Measurements from ENCODE around the gene SLC5A11.
"Not testable (repeated sequence)": the region's sequence is repeated elsewhere in the genome, so short reads cannot be mapped to it uniquely, and the experiment has no call there.

The SLC5A11 gene

DNA sequence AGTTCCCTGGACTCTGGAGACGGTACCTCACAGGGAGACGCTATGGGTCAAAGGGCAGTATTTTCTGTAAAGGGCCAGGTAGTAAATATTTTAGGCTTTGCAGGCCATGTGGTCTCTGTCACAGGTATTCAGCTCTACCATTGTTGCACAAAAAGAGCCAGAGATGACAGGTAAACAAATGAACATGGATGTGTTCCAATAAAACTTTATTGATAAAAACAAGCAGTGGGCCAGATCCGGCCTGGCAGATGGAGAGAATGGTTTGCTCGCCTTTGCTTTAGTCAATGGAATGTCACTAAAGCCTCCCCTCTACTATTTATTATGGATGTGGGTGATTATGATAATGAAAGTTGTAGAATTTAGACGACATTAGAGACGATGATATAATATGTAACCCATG, 8.9 kb upstream of the SLC5A11 start:
- DNase-seq (ENCODE audit: low read depth), result no peak

DNA sequence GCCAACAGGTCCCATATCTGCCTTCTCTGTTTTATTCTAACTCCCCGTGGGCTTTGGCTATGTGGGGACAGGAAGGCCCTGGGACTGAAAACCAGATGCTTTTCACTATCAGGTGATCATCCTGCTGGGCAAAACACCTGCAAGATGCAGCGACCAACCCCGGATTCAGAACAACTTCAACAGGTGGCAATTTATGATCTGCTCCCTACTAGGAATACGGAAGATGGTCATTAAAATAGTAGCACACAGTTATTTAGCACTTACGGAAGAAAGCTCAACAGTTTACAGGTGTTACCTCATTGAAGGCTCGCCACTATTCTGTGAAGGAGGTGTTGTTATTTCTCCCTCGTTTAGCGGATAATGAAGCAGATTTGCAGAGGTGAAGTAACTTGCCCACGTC, 7.8 kb upstream of the SLC5A11 start:
- no peak for DNase-seq (ENCODE audit: low read depth)

DNA sequence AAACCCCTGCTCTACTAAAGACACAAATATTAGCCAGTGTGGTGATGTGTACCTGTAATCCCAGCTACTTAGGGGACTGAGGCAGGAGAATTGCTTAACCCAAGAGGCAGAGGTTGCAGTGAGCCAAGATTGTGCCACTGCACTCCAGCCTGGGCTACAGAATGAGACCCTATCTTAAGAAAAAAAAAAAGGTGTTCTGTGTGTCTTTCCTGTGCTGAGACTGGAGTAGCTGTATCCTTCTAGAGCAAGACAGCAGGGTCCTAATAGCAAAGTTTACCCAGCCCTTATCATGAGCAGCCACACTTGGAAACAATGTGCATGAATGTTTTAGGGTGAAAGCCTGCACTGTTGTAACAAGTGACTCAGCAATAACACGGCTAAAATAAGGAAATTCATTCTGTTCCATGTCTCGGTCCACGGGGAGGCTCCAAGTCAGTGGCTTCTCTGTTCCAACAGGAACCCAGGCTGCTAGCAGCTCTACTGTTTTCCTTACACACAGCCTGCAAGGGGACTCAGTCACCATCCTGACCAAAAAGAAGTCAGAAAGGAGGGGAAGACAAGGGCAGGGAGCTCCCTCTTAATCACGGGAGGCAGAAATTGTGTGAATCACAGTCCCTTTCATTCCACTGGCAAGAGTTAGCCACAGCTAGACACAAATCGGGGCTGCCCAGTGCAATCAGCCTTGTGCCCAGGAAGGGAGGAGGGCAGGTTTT, 7.1 kb upstream of the SLC5A11 start:
- DNase-seq (ENCODE audit: low read depth), result no peak

DNA sequence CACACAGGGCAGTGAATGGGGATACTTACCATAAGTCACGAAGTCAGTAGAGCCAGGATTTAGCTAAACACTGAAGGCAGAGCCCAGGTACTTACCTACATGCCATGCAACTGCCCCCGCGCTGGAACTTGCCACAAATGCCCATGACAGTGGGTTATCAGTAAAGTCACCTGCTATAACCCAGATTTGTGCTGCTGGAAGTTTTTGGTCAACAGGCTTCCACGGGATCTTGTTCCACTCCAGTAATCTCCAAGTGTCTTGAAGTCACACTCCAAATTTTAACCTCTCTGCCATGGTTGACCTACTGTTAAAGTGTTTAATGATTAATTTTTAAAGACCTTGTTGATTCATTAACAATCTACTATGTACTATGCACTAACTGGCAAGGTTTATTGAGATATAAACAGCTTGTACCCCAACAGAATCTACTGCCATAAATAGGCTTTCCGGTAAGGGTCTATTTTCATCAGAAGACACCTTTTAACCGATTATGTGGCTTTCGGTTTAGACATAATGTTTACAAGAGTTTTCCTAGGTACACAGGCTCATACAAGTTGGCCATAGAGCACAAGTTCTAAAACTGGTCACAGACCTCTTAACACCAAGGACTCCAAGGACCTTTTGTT, 6.3 kb upstream of the SLC5A11 start:
- DNase-seq (ENCODE audit: low read depth), result no peak

DNA sequence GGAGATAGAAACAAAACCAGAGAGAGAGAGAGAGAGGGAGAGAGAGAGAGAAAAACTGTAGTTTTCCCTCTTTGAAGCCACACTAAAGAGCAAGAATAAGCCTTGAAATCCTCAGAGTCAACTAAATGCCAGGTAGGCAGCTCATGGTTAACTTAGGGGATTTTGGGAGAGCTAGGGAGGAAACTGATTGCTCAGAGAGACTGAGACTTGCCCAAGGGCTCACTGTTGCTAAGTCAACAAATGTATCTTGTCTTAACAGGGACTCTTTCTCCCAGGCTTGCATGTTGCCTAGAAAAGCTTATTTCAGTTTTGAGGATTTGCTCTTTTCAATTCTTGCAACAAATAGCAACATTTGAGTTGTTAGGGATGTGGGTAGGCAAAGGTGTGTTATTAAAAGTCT, 4.5 kb upstream of the SLC5A11 start:
- DNase-seq (ENCODE audit: low read depth), result no peak

DNA sequence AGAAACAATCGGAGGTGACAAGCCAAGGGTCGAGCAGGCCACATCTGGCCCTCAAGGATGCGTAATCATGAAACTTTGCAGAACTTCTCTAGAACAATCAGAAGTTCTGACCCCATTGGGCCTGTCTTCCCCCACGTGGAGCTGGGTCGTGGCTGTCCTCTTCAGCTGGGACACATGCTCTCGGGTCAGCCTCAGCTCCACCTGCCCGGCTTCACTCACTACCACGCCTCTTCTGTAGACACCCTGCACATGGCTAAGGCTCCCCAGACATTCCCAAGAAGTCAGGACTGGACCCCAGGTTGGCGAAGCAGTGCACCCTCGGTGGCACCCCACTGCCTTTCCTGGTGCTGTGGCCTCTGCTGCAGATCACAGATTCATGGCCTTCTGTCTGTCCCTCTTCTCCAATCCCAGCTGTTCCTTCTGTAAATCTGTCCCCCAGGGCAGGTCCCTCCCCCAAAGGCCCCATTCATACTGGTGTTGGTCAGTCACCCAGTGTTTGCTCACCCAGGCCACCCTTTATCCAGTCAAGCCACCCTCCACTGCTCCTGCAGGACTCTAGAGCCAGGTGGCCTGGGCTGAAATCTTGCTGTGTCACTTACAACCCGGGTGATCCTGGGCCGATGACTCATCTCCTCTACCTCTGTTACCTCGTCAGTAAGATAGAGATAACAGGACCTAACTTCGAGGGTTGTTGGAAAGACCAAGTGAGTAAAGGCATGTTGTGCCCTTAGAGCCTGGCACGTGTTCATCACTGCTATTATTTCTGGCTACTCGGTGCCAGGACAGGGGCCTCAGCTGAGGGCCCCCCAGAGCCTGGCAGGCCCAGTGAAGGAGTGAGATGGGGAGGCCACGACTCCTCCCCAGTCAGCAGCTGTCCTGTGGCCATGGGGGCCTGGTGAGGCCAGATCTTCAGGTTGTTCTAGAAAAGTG, 1.4 kb upstream of the SLC5A11 start:
- no peak for DNase-seq (ENCODE audit: low read depth)

DNA sequence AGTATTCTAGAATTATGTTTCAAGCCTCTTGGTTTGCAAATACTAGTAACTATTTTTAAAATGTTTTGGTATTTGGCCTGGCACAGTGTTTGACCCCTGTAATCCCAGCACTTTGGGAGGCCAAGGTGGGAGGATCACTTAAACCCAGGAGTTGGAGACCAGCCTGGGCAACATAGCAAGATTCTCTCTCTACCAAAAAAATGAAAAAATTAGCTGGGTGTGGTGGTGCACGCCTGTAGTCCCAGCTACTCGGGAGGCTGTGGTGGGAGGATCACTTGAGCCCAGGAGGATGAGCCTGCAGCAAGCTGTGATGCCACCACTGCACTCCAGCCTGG, 765 bp upstream of the SLC5A11 start:
- not testable (repeated sequence) for DNase-seq (ENCODE audit: low read depth)

DNA sequence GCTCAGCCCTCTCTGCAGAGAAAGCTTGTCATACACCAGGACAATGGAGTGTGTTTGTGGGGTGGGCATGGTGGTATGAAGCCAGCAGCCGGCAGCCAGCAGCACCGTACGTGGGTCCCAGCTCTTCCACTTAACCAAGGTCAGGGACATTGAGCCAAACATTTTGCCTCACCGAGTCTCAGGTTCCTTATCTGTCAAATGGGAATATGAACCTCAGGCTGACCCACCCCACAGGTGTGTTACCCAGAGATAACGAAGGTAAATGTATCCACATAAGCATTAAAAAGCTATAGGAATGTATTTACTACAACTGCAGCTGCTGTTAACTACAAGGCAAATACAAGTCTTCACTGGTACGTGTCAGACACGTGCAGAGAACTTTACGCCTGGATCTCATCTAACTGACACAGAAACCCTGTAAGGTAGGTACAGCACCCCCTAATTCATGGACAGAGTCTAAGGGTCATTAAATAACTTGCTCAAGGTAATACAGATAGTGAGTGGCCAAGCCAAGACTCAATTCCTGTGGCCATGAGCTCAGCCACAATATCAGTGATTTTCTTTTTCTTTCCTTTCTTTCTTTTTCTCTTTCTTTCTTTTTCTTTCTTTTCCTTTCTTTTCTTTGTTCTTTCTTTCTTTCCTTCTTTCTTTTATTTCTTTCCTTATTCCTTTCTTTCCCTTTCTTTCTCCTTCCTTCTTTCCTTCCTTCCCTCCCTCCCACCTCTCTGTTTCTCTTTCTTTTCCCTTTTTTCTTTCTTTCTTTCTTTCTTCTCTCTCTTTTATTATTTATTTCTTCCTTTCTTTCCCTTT, 990 bp downstream of the SLC5A11 start:
- no peak for DNase-seq (ENCODE audit: low read depth)

DNA sequence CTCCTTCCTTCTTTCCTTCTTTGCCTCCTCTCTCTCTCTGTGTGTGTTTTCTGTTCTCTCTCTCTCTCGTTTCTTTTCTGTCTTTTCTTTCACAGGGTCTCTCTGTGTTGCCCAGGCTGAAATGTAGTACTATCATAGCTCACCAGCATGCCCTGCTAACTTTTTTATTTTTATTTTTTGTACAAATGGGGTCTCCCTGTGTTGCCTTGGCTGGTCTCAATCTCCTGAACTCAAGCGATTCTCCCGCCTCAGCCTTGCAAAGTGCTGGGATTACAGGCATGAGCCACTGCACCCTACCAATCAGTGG, 1.5 kb downstream of the SLC5A11 start:
- no peak for DNase-seq (ENCODE audit: low read depth)

DNA sequence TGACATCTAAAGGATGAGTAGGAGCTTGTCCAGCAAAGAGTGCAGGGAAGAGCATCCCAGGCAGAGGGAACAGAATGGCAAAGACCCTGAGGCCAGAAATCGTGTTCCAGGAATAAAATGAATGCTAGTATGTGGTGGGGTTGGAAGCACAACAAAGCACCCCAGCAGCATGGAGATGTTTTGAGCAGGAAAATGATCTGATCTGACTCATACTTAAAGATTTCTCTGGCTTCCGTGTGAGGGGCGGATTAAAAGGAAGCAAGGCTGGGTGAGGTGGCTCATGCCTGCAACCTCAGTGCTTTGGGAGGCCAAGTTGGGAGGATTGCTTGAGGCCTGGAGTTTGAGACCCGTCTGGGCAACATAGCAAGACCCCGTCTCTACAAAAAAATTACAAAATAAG, 2.3 kb downstream of the SLC5A11 start:
- no peak for DNase-seq (ENCODE audit: low read depth)

DNA sequence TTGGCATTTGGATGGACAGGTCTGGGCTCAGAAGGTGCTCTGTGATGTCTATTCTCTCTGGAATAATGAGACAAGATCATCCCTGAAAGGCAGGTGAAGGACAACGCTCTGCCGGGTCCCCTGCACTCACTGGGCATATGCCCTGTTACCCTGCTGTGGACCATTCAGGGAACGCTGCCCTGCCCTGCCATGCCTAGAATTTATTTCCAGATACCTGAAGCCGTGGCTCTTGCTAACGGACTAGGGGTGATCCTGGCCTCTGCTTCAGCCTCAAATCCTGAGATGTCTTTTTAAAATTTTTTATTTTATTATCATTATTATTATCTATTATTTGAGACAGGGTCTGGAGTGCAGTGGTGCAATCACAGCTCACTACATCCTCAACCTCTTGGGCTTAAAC, 3.9 kb downstream of the SLC5A11 start:
- no peak for DNase-seq (ENCODE audit: low read depth)

DNA sequence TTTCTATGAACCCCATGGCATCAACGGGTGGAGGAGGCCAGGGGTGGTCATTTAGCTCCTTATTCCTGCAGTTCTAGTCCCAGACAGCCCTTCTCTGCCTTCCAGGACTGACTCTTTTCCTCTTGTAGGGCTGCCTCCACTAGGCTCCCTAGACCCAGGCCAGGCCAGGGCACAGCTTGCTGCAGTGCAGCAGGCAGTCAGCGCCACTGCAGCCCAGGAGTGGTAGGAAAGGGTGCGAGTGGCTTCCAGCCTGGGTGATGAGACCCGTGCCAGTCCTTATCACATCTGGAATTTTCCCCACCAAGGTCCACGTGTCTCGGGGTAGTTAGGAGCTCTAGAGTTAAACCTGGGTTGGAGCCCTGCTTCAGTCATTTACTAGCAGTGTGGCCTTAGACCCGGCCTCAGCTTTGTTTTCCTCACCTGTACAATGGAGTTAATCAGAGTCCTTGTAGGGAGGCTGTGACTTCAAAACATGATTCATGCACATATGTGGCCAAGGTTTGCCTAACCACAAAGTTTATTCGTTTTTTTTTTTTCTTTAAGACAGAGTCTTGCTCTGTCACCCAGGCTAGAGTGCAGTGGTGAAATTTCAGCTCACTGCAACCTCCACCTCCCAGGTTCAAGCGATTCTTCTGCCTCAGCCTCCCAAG, 4.7 kb downstream of the SLC5A11 start:
- DNase-seq (ENCODE audit: low read depth), result no peak

DNA sequence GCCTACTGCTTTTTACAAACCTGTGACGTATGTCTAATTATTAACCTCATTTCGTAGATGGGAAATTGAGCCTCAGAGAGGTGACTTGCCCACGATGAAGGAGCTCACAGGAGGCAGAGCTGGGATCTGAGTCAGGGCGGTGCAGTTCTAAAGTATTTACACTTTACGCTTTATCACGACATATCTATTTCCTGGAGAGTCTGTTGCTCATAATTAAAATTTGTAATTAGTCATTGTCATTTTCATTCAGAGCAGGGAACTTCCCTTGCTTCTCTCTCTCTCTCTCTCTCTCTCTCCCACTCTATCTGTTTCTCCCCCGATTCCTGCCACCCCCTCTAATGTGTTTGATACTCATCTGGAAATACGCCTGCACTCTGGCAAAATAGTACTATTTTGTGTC, 5.9 kb downstream of the SLC5A11 start:
- no peak for DNase-seq (ENCODE audit: low read depth)

DNA sequence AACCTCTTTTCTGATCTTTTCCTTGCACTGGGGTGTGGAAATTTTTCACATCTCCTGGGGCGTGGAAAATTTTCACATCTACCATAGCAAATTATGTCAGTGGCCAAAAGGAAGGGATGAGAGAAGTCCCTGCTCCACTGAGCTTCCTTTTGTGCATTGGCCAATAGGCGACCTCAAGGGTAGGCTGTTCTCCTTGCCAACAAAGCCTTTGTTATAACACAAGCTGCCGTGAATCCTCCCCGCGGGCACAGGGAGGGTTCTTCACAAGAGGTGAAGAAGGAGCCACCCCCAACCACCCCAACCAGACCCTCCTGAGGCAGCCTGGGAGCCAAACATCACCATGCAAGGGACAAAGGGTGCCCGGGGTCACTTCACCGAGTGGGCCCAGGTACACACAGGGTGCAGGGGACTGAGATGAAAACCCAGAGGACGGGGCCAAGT, 6.5 kb downstream of the SLC5A11 start:
- DNase-seq (ENCODE audit: low read depth), result no peak

DNA sequence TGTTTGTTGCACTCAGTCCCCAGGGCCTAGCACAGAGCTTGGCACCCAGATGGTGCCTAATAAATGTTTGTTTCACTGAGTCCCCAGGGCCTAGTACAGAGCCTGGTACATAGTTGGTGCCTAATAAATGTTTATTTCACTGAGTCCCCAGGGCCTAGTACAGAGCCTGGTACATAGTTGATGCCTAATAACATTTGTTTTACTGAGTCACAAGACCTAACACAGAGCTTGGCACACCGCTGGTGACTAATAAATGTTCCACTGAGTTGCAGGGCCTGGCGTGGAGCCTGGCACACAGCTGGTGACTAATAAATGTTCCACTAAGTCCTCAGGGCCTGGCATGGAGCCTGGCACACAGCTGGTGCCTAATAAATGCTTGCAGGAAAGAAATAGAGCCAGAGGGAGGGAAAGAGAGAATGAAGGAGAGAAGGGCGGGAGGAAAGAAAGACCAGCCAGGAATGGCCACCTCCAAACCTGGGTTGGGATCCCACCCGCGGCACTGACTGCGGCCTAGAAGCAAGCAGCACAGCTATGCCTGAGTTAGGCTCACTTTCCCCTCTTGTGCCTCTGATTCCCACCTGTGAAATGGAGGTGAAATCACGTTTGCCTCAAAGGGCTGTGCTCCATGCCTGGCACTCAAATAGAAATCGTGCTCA, 7.5 kb downstream of the SLC5A11 start:
- DNase-seq (ENCODE audit: low read depth), result no peak

DNA sequence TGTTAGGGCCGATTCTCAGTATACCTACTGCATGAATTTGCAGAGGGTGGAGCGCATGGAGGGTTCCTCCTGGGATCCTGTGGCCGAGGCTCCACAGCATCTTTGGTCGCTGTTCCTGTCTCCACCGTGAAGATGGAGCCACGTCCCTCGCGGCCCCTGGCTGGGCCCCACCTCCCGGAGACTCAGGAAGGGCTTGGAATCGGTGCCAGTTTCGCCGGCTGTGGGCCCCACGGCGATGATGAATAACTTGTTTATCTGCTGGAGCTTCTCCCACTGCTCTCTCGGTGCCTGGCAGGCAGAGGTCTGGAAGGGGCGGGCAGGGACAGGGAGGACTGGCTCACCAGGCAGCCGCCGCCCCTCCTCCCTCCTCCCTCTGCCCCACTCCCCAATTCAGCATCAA, 8.1 kb downstream of the SLC5A11 start:
- no peak for DNase-seq (ENCODE audit: low read depth)

DNA sequence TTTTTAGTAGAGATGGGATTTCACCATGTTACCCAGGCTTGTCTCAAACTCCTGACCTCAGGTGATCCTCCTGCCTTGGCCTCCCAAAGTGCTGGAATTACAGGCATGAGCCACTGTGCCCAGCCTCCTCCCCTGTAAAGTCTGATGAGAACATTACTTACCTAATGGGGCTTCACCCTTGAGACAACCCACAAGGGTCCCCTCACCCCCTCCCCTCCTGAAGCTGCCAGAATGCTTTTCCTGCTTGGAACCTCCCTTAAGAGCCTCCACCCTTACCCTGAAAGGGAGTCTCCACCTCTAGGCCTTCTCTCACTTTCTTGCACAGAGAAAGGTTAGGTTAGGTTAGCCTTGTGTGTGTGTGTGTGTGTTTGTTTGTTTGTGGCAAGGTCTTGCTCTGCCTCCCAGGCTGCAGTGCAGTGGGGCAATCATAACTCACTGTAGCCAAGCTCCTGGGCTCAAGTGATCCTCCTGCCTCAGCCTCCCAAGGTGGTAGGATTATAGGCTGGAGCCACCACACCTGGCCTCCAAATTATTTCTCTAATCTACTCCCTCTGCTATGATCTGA, 8.9 kb downstream of the SLC5A11 start:
- no peak for DNase-seq (ENCODE audit: low read depth)

DNA sequence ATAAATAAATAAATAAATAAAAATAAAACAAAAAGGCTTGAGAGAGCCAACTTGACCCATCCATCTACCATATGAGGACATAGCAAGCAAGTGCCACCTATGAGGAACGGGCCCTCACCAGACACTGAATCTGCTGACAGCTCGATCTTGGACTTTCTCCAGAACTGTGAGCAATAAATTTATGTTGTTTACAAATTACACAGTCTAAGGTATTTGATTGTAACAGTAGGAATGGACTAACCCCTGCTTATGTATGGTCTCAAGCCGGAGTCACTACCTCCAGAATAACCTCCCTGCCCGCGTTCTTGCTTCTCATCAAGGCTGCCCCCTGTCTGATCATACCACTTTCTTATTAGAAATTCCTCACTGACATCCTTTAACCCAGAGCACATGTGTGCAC, 9.9 kb downstream of the SLC5A11 start:
- DNase-seq (ENCODE audit: low read depth), result no peak

DNA sequence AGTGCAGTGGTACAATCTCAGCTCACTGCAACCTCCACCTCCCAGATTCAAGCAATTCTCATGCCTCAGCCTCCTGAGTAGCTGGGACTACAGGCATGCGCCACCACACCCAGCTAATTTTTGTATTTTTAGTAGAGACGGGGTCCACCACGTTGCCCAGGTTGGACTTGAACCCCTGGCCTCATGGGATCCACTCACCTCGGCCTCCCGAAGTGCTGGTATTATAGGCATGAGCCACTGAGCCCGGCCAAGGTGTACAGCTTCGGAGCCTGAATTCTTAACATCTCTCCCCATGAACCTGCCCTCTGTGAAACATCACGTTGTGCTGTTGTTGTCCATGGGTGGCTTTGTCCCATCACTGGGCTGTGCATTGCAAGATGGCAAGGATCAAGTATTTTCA, 11.1 kb downstream of the SLC5A11 start:
- not testable (repeated sequence) for DNase-seq (ENCODE audit: low read depth)

DNA sequence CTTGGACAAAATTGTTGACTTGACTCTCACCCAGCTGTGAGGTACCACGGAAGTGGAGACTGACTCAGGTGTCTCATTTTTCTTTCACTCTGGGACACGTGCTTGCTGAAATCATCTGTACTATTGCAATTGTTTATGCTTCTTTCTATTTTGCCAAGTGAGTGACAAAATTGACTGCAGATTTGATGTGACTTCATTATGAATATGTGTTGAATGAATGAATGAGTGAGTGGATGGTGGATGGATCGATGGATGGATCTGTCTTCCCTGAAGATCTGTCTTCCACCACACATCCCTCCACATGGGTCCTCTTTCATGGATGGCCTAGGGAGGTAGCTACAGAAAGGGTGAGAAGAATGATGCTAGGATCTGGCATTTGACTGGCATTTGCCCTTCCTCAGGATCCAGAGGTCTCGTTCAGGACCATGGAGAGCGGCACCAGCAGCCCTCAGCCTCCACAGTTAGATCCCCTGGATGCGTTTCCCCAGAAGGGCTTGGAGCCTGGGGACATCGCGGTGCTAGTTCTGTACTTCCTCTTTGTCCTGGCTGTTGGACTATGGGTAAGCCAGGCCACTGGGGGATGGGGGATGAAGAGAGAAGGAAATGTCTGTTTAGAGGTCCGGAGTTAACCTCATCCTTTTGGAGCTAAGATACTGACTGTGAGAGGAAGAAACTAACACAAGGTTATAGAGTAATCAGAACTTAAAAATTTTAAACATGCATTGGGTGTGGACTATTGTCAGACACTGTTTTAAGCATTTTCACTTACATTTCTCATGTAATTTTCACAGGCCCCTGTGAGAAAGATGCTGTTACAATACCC, 12.7 kb downstream of the SLC5A11 start:
- DNase-seq (ENCODE audit: low read depth), result peak; percentile 19
